Mesothelial cell of epicardium (in vitro differentiated cells): ENCODE results near the gene ELOVL5. TPM values are rescaled to one million over a fixed set of nuclear protein-coding genes. Genes with fewer than 3 reads are reported as not detected.

Source experiments
- DNase-seq, 2 experiments: peaks; one replicate each; pipeline ENCODE4 v3.0.0; 2021; ENCODE audit warnings: low spot score in 2 of 2; ENCODE audit not compliant: unreplicated experiment in 2 of 2
- H3K27ac Mint-ChIP-seq: 2 replicates; pipeline ENCODE4 v1.8.0; 2021; ENCODE audit warnings: mixed read lengths
- H3K27me3 Mint-ChIP-seq: 2 replicates; pipeline ENCODE4 v1.8.0; 2021; ENCODE audit warnings: low read depth, mixed read lengths
- H3K36me3 Mint-ChIP-seq: 2 replicates; pipeline ENCODE4 v1.8.0; 2021; ENCODE audit warnings: mixed read lengths
- H3K4me1 Mint-ChIP-seq: 2 replicates; pipeline ENCODE4 v1.8.0; 2021; ENCODE audit warnings: mixed read lengths
- H3K4me3 Mint-ChIP-seq: 2 replicates; pipeline ENCODE4 v1.8.0; 2021; ENCODE audit warnings: mild to moderate bottlenecking, moderate library complexity, mixed read lengths
- H3K9me3 Mint-ChIP-seq: 2 replicates; pipeline ENCODE4 v1.8.0; 2021; ENCODE audit warnings: mixed read lengths
- CTCF ChIP-seq: fragments of 200-600 bp; sonication (generic); IDR thresholded peaks from one replicate; pipeline ENCODE4 v1.5.0; 2021; ENCODE audit warnings: antibody characterized with exemption; ENCODE audit not compliant: unreplicated experiment
- total RNA-seq: library from RNA; stranded (reverse); gene quantifications from 3 replicates; pipeline ENCODE4 v1.2.1, GENCODE V29; 2021

The ELOVL5 gene
- total RNA-seq, 1 donor from 2014 or later = 110 TPM

GRCh38 chr6:53240761-53241160 is 108.0 kb downstream of the ELOVL5 start:
- Mint-ChIP-seq H3K27ac (no peak overlapping the region), H3K4me1 (peaks cover 6% of the 10 kb centered on the region), H3K9me3 (peaks cover 7% of the 10 kb centered on the region), H3K36me3 (no peaks in the 10 kb centered on the region), H3K27me3 (no peaks in the 10 kb centered on the region), H3K4me3 (no peak overlapping the region)
- TF ChIP-seq CTCF = no peak
- no peak for DNase-seq

GRCh38 chr6:53240139-53240538 is 108.6 kb downstream of the ELOVL5 start:
- H3K27ac Mint-ChIP-seq = no peak overlapping the region
- H3K4me3 Mint-ChIP-seq = no peak overlapping the region
- no peak for DNase-seq
- no peak for TF ChIP-seq CTCF
- H3K27me3 Mint-ChIP-seq = no peaks in the 10 kb centered on the region
- peaks cover 7% of the 10 kb centered on the region for H3K9me3 Mint-ChIP-seq
- H3K4me1 Mint-ChIP-seq = peaks cover 6% of the 10 kb centered on the region
- H3K36me3 Mint-ChIP-seq = no peaks in the 10 kb centered on the region

- Mint-ChIP-seq H3K27me3 (no peaks in the 10 kb centered on the region), H3K4me3 (no peak overlapping the region), H3K4me1 (peaks cover 6% of the 10 kb centered on the region), H3K9me3 (peaks cover 7% of the 10 kb centered on the region), H3K36me3 (no peaks in the 10 kb centered on the region), H3K27ac (no peak overlapping the region)
- DNase-seq = no peak
- no peak for TF ChIP-seq CTCF
Observed at GRCh38 chr6:53239526-53239925, 109.2 kb downstream of the ELOVL5 start.

GRCh38 chr6:53238311-53238710 is 110.4 kb downstream of the ELOVL5 start:
- H3K36me3 Mint-ChIP-seq = no peaks in the 10 kb centered on the region
- no peak overlapping the region for H3K4me3 Mint-ChIP-seq
- no peak for DNase-seq
- H3K27me3 Mint-ChIP-seq = no peaks in the 10 kb centered on the region
- peaks cover 6% of the 10 kb centered on the region for H3K4me1 Mint-ChIP-seq
- TF ChIP-seq CTCF = no peak
- peaks cover 4% of the 10 kb centered on the region for H3K9me3 Mint-ChIP-seq
- H3K27ac Mint-ChIP-seq = no peak overlapping the region

GRCh38 chr6:53236241-53236640 is 112.5 kb downstream of the ELOVL5 start:
- no peaks in the 10 kb centered on the region for H3K27me3 Mint-ChIP-seq
- H3K36me3 Mint-ChIP-seq = no peaks in the 10 kb centered on the region
- no peak for DNase-seq
- peaks cover 4% of the 10 kb centered on the region for H3K9me3 Mint-ChIP-seq
- TF ChIP-seq CTCF = no peak
- H3K27ac Mint-ChIP-seq = no peak overlapping the region
- H3K4me3 Mint-ChIP-seq = no peak overlapping the region
- H3K4me1 Mint-ChIP-seq = peaks cover 6% of the 10 kb centered on the region

GRCh38 chr6:53235508-53235907 is 113.2 kb downstream of the ELOVL5 start:
- DNase-seq = no peak
- no peak for TF ChIP-seq CTCF
- H3K27ac Mint-ChIP-seq = no peak overlapping the region
- no peaks in the 10 kb centered on the region for H3K27me3 Mint-ChIP-seq
- peaks cover 2% of the 10 kb centered on the region for H3K9me3 Mint-ChIP-seq
- no peak overlapping the region for H3K4me3 Mint-ChIP-seq
- peaks cover 6% of the 10 kb centered on the region for H3K4me1 Mint-ChIP-seq
- no peaks in the 10 kb centered on the region for H3K36me3 Mint-ChIP-seq
